CD4-positive, alpha-beta T cell treated with Interleukin-17A for 4 hours (primary cell): ENCODE results near the gene ANKEF1.
A peak's percentile ranks its signal among the peaks of the same experiment; 100 is the strongest.
"Not testable (repeated sequence)": the region's sequence is repeated elsewhere in the genome, so short reads cannot be mapped to it uniquely, and the experiment has no call there.

ENCODE experiments used
- DNase-seq: peaks from one replicate; pipeline ENCODE4 v3.0.0-alpha.2; 2020; ENCODE audit warnings: mixed read lengths

ANKEF1 gene

GRCh38 chr20:10034717-10035571 lies at the start of gene ANKEF1:
Gene ANKEF1, plus strand, starts transcription at chr20:10034987. Its CDS starts 3,315 bp downstream, at chr20:10038302.
- peak; percentile 90 for DNase-seq

GRCh38 chr20:9985281-9985680 lies 49.5 kb upstream of the ANKEF1 start:
- no peak for DNase-seq

- no peak for DNase-seq
These were observed 49.0 kb upstream of the ANKEF1 start for GRCh38 chr20:9985773-9986172.

GRCh38 chr20:9989066-9989724 lies 45.6 kb upstream of the ANKEF1 start:
- no peak for DNase-seq

GRCh38 chr20:9993137-9993536 lies 41.6 kb upstream of the ANKEF1 start:
- no peak for DNase-seq

GRCh38 chr20:9994676-9995075 lies 40.1 kb upstream of the ANKEF1 start:
- no peak for DNase-seq

- DNase-seq: no peak
These were observed 39.1 kb upstream of the ANKEF1 start for GRCh38 chr20:9995510-9996272.

GRCh38 chr20:9996944-9997343 lies 37.8 kb upstream of the ANKEF1 start:
- DNase-seq: no peak

- no peak for DNase-seq
These were observed 35.1 kb upstream of the ANKEF1 start for GRCh38 chr20:9999645-10000044.

GRCh38 chr20:10002866-10003265 lies 31.9 kb upstream of the ANKEF1 start:
- DNase-seq: no peak

GRCh38 chr20:10004900-10005299 lies 29.9 kb upstream of the ANKEF1 start:
- no peak for DNase-seq

- no peak for DNase-seq
These were observed 28.9 kb upstream of the ANKEF1 start for GRCh38 chr20:10005885-10006284.

GRCh38 chr20:10006447-10007090 lies 28.2 kb upstream of the ANKEF1 start:
- no peak for DNase-seq

- no peak for DNase-seq
These were observed 27.6 kb upstream of the ANKEF1 start for GRCh38 chr20:10007158-10007557.

- DNase-seq: no peak
These were observed 27.0 kb upstream of the ANKEF1 start for GRCh38 chr20:10007747-10008146.

- no peak for DNase-seq
These were observed 22.3 kb upstream of the ANKEF1 start for GRCh38 chr20:10012464-10012863.

GRCh38 chr20:10014431-10014830 lies 20.4 kb upstream of the ANKEF1 start:
- no peak for DNase-seq

GRCh38 chr20:10020937-10021336 lies 13.8 kb upstream of the ANKEF1 start:
- DNase-seq: no peak

GRCh38 chr20:10022625-10023024 lies 12.2 kb upstream of the ANKEF1 start:
- DNase-seq: no peak

GRCh38 chr20:10023911-10024310 lies 10.9 kb upstream of the ANKEF1 start:
- no peak for DNase-seq

- DNase-seq: not testable (repeated sequence)
These were observed 3.2 kb upstream of the ANKEF1 start for GRCh38 chr20:10031451-10032215.

GRCh38 chr20:10032269-10032668 lies 2.5 kb upstream of the ANKEF1 start:
- not testable (repeated sequence) for DNase-seq
